GM12878 (cell line): Measurements from ENCODE around the gene CARD10. TPM values are rescaled to one million over a fixed set of nuclear protein-coding genes. Genes with fewer than 3 reads are reported as not detected.
A peak's percentile ranks its signal among the peaks of the same experiment; 100 is the strongest.
"Not testable (repeated sequence)": the region's sequence is repeated elsewhere in the genome, so short reads cannot be mapped to it uniquely, and the experiment has no call there.

Experiments used
- ATAC-seq: fragments of 200-7000 bp; cut with Tn5 transposase; 3 replicates; pipeline ENCODE4 v1.9.1; 2020; ENCODE audit warnings: mild to moderate bottlenecking, moderate library complexity
- BruUV-seq: library from RNA; stranded (reverse); fragments of 400-500 nt; replicated peaks from 2 replicates; lab custom pipeline; 2021; lab: Mats Ljungman, UMichigan
- CTCF ChIA-PET: fragments of 300-600 bp; sonication (Branson Sonifier 250); formaldehyde crosslinking; extraction: SDS; loops from one replicate; lab custom pipeline; 2021; ENCODE audit warnings: inconsistent platforms; lab: Yijun Ruan, JAX
- POLR2A ChIA-PET: fragments of 350-600 bp; formaldehyde crosslinking; extraction: SDS; loops from one replicate; lab custom pipeline; 2021; ENCODE audit warnings: inconsistent platforms; lab: Charles Lee
- RAD21 ChIA-PET: fragments of 300-600 bp; sonication (Branson Sonifier 250); formaldehyde crosslinking; loops from one replicate; lab custom pipeline; 2023; ENCODE audit warnings: antibody characterized with exemption; ENCODE audit not compliant: unreplicated experiment; lab: Charles Lee
- SMC1A ChIA-PET: fragments of 300-600 bp; sonication (Branson Sonifier 250); formaldehyde crosslinking; loops from one replicate; lab custom pipeline; 2023; ENCODE audit not compliant: unreplicated experiment, uncharacterized antibody; lab: Charles Lee
- DNase-seq: peaks from one replicate; pipeline ENCODE4 v3.0.0-alpha.2; 2011; ENCODE audit warnings: low read depth, low spot score
- FAIRE-seq: peaks from 3 replicates; lab custom pipeline; 2011; peaks lifted over from hg19 to GRCh38; lab: Jason Lieb, UNC
- H2AFZ ChIP-seq: 2 replicates; pipeline ENCODE4 v1.6.0; 2011; ENCODE audit warnings: low read depth, low read length, control low read depth; ENCODE audit not compliant: control insufficient read depth
- H3K27ac ChIP-seq: 2 replicates; pipeline ENCODE4 v1.5.1; 2011; ENCODE audit warnings: control low read depth; ENCODE audit not compliant: control insufficient read depth, insufficient read depth
- H3K27me3 ChIP-seq, 2 experiments: replicated peaks in 1 of 2; 2 replicates each; pipeline versions ENCODE4 v1.6.0 to v1.6.1; 2011; ENCODE audit warnings: low read length in 1 of 2; ENCODE audit not compliant: control insufficient read depth in 2 of 2, insufficient read depth in 2 of 2
- H3K36me3 ChIP-seq, 2 experiments: 2 replicates each; pipeline ENCODE4 v1.5.1; 2011; ENCODE audit warnings: low read length in 1 of 2; ENCODE audit not compliant: control insufficient read depth in 2 of 2, insufficient read depth in 2 of 2
- H3K4me1 ChIP-seq: 2 replicates; pipeline ENCODE4 v1.6.1; 2011; ENCODE audit warnings: mild to moderate bottlenecking, low read length, moderate library complexity, mixed read lengths; ENCODE audit not compliant: control insufficient read depth, insufficient read depth
- H3K4me2 ChIP-seq: 2 replicates; pipeline ENCODE4 v1.6.0; 2011; ENCODE audit warnings: control low read depth; ENCODE audit not compliant: control insufficient read depth, insufficient read depth
- H3K4me3 ChIP-seq: fragments of 200-600 bp; sonication (generic); 2 replicates; pipeline ENCODE4 v1.5.1; 2016
- H3K79me2 ChIP-seq: 2 replicates; pipeline ENCODE4 v1.6.0; 2011; ENCODE audit warnings: low read length; ENCODE audit not compliant: control insufficient read depth, insufficient read depth
- H3K9ac ChIP-seq: 2 replicates; pipeline ENCODE4 v1.8.0; 2011; ENCODE audit warnings: low read length, control low read depth, mixed read lengths; ENCODE audit not compliant: control insufficient read depth, insufficient read depth
- H3K9me3 ChIP-seq: replicated peaks from 3 replicates; pipeline ENCODE4 v1.5.1; 2011; ENCODE audit warnings: mild to moderate bottlenecking, low read length; ENCODE audit not compliant: control insufficient read depth, insufficient read depth
- H4K20me1 ChIP-seq: 2 replicates; pipeline ENCODE4 v1.6.0; 2011; ENCODE audit not compliant: control insufficient read depth, insufficient read depth
- CUX1 ChIP-seq: IDR thresholded peaks from 2 replicates; pipeline ENCODE4 v1.6.1; 2012; ENCODE audit warnings: improper control_type of control experiment, low read depth, low read length; ENCODE audit not compliant: insufficient replicate concordance
- RFX5 ChIP-seq: IDR thresholded peaks from 2 replicates; pipeline ENCODE4 v1.6.1; 2011; ENCODE audit warnings: low read depth, low read length, improper control_type of control experiment
- SKIL ChIP-seq: fragments of 450-650 bp; IDR thresholded peaks from 2 replicates; pipeline ENCODE4 v1.6.1; 2017; ENCODE audit warnings: mild to moderate bottlenecking, low read depth, inconsistent platforms; ENCODE audit not compliant: poor library complexity, severe bottlenecking
- ZBED1 ChIP-seq: IDR thresholded peaks from 2 replicates; pipeline ENCODE4 v1.6.1; 2016; ENCODE audit warnings: borderline replicate concordance
- ZNF207 ChIP-seq: fragments of 450-650 bp; IDR thresholded peaks from 2 replicates; pipeline ENCODE4 v1.6.1; 2014; ENCODE audit warnings: antibody characterized with exemption, mild to moderate bottlenecking, borderline replicate concordance
- WGBS: methylation state at CpG from one replicate; pipeline ENCODE4 v1.1.6; 2016; ENCODE audit warnings: low lambda C conversion rate; ENCODE audit not compliant: insufficient replicate concordance, insufficient coverage; ENCODE audit errors: missing lambda C conversion rate; 5-methylcytosine and 5-hydroxymethylcytosine counted together
- in situ Hi-C: fragments of 300-500 bp; cut with MboI; formaldehyde crosslinking; loops from 9 replicates; pipeline ENCODE4 v1.14.3; 2018; ENCODE audit warnings: mixed read lengths
- intact Hi-C: fragments of 100-400 bp; cut with micrococcal nuclease; formaldehyde crosslinking; loops from one replicate; pipeline ENCODE4 v1.14.2; 2022; ENCODE audit not compliant: unreplicated experiment
- polyA plus RNA-seq, 11 experiments: library from polyadenylated mRNA; depleted of rRNA in 4 of 11; unstranded in 6 of 11; stranded (reverse) in 5 of 11; fragments of >200 nt; fragmentation: Nextera tagmentation in 4 of 11; fragmentation: Illumina TruSeq in 1 of 11; extraction: Ambion mirVana in 4 of 11; extraction: Trizol in 1 of 11; gene quantifications; 1 replicate in 1 of 11; 2 replicates in 10 of 11; pipeline versions ENCODE4 v1.2.1 to v1.2.3, GENCODE V29; 2011 to 2016; ENCODE audit warnings: inconsistent platforms in 2 of 11, missing spikeins in 2 of 11, low read depth in 1 of 11
- total RNA-seq, 4 experiments: library from RNA; depleted of rRNA in 3 of 4; stranded (reverse); fragments of >200 nt in 3 of 4; fragmentation: Illumina TruSeq in 1 of 4; extraction: Trizol in 1 of 4; gene quantifications; 2 replicates each; pipeline versions ENCODE4 v1.2.1 to v1.2.3, GENCODE V29; 2013 to 2021

CARD10 gene
- total and polyA plus RNA-seq, 10 of the 15 experiments (the other 5 are each of a cell fraction or from before 2014, with no cell fraction given): 0.08 to 0.10 (median 0.10) TPM; not detected in 7

GRCh38 chr22:37539790-37540189 is 20.6 kb upstream of the CARD10 start:
- ATAC-seq, DNase-seq, in situ Hi-C loops, H3K36me3 ChIP-seq, H2AFZ ChIP-seq, H3K27me3 ChIP-seq, H3K9me3 ChIP-seq, BruUV-seq, H3K9ac ChIP-seq, H3K27ac ChIP-seq, H3K4me2 ChIP-seq, H4K20me1 ChIP-seq, FAIRE-seq, H3K79me2 ChIP-seq, H3K4me3 ChIP-seq: not testable (repeated sequence)
- POLR2A ChIA-PET: interaction anchor here (0.6 to 5.4 kb wide), 4 partner anchors 22 to 270 kb away, joined by 3 to 39 read pairs (median 5); partner anchors contain the start of gene GGA1
- peaks cover 27% of the 10 kb centered on the region for H3K4me1 ChIP-seq
- RAD21 ChIA-PET: interaction anchor here (1.2 to 12.8 kb wide), 7 partner anchors 25 to 323 kb away, joined by 4 to 237 read pairs (median 7); no protein-coding TSS in a partner anchor
- SMC1A ChIA-PET: interaction anchor here (0.9 to 14.3 kb wide), 9 partner anchors 17 to 146 kb away, joined by 3 to 216 read pairs (median 5); partner anchors contain the start of genes GGA1, LGALS2 and NOL12
- intact Hi-C loops: loop anchor here (5.0 to 10.0 kb wide), 3 partner anchors 143 to 395 kb away; no protein-coding TSS in a partner anchor
- CTCF ChIA-PET: interaction anchor here (0.6 to 16.8 kb wide), 15 partner anchors 10 to 322 kb away, joined by 3 to 541 read pairs (median 5); partner anchors contain the start of genes CDC42EP1, GGA1 and MFNG
- 69% methylated on average over 6 of the region's 6 CpGs for WGBS

GRCh38 chr22:37538590-37539357 is 19.6 kb upstream of the CARD10 start:
- ATAC-seq (peak; percentile 98), FAIRE-seq (peak; percentile 96), DNase-seq (peak; percentile 80)
- peak overlapping the region; percentile 80 for H2AFZ ChIP-seq
- ChIA-PET POLR2A (interaction anchor here (1.2 to 5.4 kb wide), 2 partner anchors 23 to 27 kb away, joined by 3 to 39 read pairs; no protein-coding TSS in a partner anchor), SMC1A (interaction anchor here (0.6 to 14.3 kb wide), 10 partner anchors 18 to 1230 kb away, joined by 3 to 216 read pairs (median 5); partner anchors contain the start of gene MFNG), CTCF (interaction anchor here (0.7 to 16.8 kb wide), 15 partner anchors 8 to 323 kb away, joined by 3 to 541 read pairs (median 5); partner anchors contain the start of genes CDC42EP1, GGA1 and MFNG), RAD21 (interaction anchor here (0.5 to 12.8 kb wide), 8 partner anchors 26 to 325 kb away, joined by 3 to 237 read pairs (median 6); no protein-coding TSS in a partner anchor)
- H3K4me1 ChIP-seq: peaks cover 27% of the 10 kb centered on the region
- H3K79me2 ChIP-seq: no peaks in the 10 kb centered on the region
- H3K9ac ChIP-seq: no peak overlapping the region
- no peaks in the 10 kb centered on the region for H4K20me1 ChIP-seq
- intact Hi-C loops: loop anchor here (1.0 to 10.0 kb wide), 5 partner anchors 29 to 396 kb away; no protein-coding TSS in a partner anchor
- no peak overlapping the region for H3K4me3 ChIP-seq
- BruUV-seq: no TSS peak
- H3K36me3 ChIP-seq: no peaks in the 10 kb centered on the region
- WGBS: 1% methylated on average over 19 of the region's 20 CpGs
- H3K4me2 ChIP-seq: peak overlapping the region; percentile 61
- no peaks in the 10 kb centered on the region for H3K9me3 ChIP-seq
- H3K27ac ChIP-seq: no peak overlapping the region
- no peaks in the 10 kb centered on the region for H3K27me3 ChIP-seq
- in situ Hi-C loops: no loop called here
- no peak for TF ChIP-seq ZBED1
- no peak for TF ChIP-seq CUX1
- TF ChIP-seq SKIL: no peak
- TF ChIP-seq ZNF207: no peak
- TF ChIP-seq RFX5: no peak
